NT2/D1 (cell line): ENCODE data around the gene PCNT.

ENCODE experiments used
- DNase-seq: peaks from one replicate; pipeline ENCODE4 v3.0.0-alpha.2; 2011; ENCODE audit warnings: low read depth, low spot score
- H3K27me3 ChIP-seq: 2 replicates; pipeline ENCODE4 v1.6.0; 2011; ENCODE audit warnings: mild to moderate bottlenecking; ENCODE audit not compliant: insufficient read length, insufficient read depth
- H3K36me3 ChIP-seq: 2 replicates; pipeline ENCODE4 v1.6.1; 2011; ENCODE audit warnings: mild to moderate bottlenecking, low read length, mixed read lengths; ENCODE audit not compliant: insufficient read depth, insufficient read length
- H3K4me1 ChIP-seq: 2 replicates; pipeline ENCODE4 v1.5.1; 2011; ENCODE audit not compliant: insufficient read depth, insufficient read length
- H3K4me3 ChIP-seq: 2 replicates; pipeline ENCODE4 v1.5.1; 2011; ENCODE audit warnings: low read depth; ENCODE audit not compliant: insufficient read length
- H3K9ac ChIP-seq: 2 replicates; pipeline ENCODE4 v1.6.0; 2011; ENCODE audit warnings: low read depth; ENCODE audit not compliant: insufficient read length
- H3K9me3 ChIP-seq: 2 replicates; pipeline ENCODE4 v1.5.1; 2011; ENCODE audit warnings: mild to moderate bottlenecking, low read length; ENCODE audit not compliant: insufficient read depth
- SUZ12 ChIP-seq: IDR thresholded peaks from 2 replicates; pipeline ENCODE4 v1.6.1; 2011; ENCODE audit not compliant: insufficient read length, insufficient read depth; ENCODE audit errors: extremely low read depth
- YY1 ChIP-seq: IDR thresholded peaks from 2 replicates; pipeline ENCODE4 v1.6.1; 2011; ENCODE audit not compliant: insufficient read length, insufficient read depth
- ZNF274 ChIP-seq: IDR thresholded peaks from 2 replicates; pipeline ENCODE4 v1.6.1; 2011; ENCODE audit warnings: mild to moderate bottlenecking, low read depth, low read length

The PCNT gene

GRCh38 chr21:46377789-46378188 is 53.8 kb downstream of the PCNT start:
- TF ChIP-seq SUZ12 (no peak), YY1 (no peak)
- no peak overlapping the region for H3K4me3 ChIP-seq
- peaks cover 10% of the 10 kb centered on the region; the same call in 1 of the 2 replicates for H3K9me3 ChIP-seq
- H3K36me3 ChIP-seq, result peaks cover 50% of the 10 kb centered on the region
- peaks cover 2% of the 10 kb centered on the region for H3K4me1 ChIP-seq
- DNase-seq, result no peak
- H3K9ac ChIP-seq, result no peak overlapping the region
- H3K27me3 ChIP-seq, result no peaks in the 10 kb centered on the region

DNA sequence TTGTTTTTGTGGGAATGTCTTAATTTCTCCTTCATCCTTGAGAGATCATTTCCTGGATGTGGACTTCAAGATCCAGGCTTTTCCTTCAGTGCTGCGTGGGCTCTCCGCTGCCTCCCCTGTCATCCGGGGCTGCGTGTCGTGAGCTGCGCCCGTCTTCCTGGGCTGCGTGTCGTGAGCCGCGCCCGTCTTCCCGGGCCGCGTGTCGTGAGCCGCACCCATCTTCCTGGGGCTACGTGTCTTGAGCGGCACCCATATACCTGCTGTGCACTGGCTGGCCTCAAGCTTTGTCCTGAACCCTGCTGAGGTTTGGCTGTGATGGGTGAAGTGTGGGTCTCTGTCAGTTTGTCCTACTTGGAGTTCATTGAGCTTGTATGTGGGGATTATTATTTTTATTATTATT is 55.1 kb downstream of the PCNT start:
- no peak for DNase-seq
- Histone ChIP-seq H3K27me3 (no peaks in the 10 kb centered on the region), H3K36me3 (peaks cover 54% of the 10 kb centered on the region), H3K9me3 (peaks cover 18% of the 10 kb centered on the region; the same call in 1 of the 2 replicates), H3K4me3 (no peak overlapping the region), H3K4me1 (peaks cover 2% of the 10 kb centered on the region), H3K9ac (peak overlapping the region; percentile 37)
- no peak for TF ChIP-seq YY1
- no peak for TF ChIP-seq SUZ12
- TF ChIP-seq ZNF274, result no peak

GRCh38 chr21:46379691-46380090 is 55.7 kb downstream of the PCNT start:
- no peak overlapping the region for H3K4me3 ChIP-seq
- H3K4me1 ChIP-seq, result peaks cover 2% of the 10 kb centered on the region
- peaks cover 18% of the 10 kb centered on the region; the same call in 1 of the 2 replicates for H3K9me3 ChIP-seq
- H3K27me3 ChIP-seq, result no peaks in the 10 kb centered on the region
- no peak overlapping the region for H3K9ac ChIP-seq
- no peak for TF ChIP-seq SUZ12
- no peak for TF ChIP-seq ZNF274
- TF ChIP-seq YY1, result no peak
- DNase-seq, result no peak
- peaks cover 57% of the 10 kb centered on the region for H3K36me3 ChIP-seq

DNA sequence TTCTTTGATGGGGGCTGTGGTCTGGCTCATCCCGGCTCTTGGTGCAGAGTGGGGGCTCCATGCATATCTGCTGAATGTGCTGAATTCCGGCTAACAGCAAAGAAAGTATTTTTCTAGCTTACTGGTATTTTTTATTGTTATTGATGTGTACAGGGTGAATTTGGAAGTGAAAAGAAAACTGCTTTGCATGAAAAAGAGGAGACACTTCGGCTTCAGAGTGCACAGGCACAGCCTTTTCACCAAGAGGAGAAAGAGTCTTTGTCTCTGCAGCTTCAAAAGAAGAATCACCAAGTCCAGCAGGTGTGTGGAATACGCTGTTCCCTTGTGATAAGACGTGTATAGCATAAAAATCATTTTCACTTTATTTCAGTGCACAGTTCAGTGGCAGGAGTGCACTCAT is 57.6 kb downstream of the PCNT start:
- Histone ChIP-seq H3K4me1 (peaks cover 2% of the 10 kb centered on the region), H3K4me3 (no peak overlapping the region), H3K36me3 (peaks cover 60% of the 10 kb centered on the region), H3K9ac (no peak overlapping the region), H3K27me3 (no peaks in the 10 kb centered on the region), H3K9me3 (peaks cover 18% of the 10 kb centered on the region; the same call in 1 of the 2 replicates)
- DNase-seq, result no peak
- no peak for TF ChIP-seq ZNF274
- TF ChIP-seq YY1, result no peak
- TF ChIP-seq SUZ12, result no peak

DNA sequence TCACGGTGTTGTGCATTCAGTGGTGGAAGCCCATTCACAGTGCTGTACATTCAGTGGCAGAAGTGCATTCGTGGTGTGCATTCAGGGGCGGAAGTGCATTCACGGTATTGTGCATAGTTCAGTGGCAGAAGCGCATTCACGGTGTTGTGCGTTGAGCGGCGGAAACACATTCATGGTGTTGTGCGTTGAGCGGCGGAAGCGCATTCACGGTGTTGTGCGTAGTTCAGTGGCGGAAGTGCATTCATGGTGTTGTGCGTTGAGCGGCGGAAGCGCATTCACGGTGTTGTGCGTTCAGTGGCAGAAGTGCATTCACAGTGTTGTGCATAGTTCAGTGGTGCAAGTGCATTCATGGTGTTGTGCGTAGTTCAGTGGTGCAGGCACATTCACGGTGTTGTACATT is 60.6 kb downstream of the PCNT start:
- H3K4me3 ChIP-seq, result no peak overlapping the region
- H3K36me3 ChIP-seq, result peaks cover 74% of the 10 kb centered on the region
- no peaks in the 10 kb centered on the region for H3K27me3 ChIP-seq
- peaks cover 18% of the 10 kb centered on the region; the same call in 1 of the 2 replicates for H3K9me3 ChIP-seq
- no peak for DNase-seq
- no peaks in the 10 kb centered on the region for H3K4me1 ChIP-seq
- H3K9ac ChIP-seq, result no peak overlapping the region
- TF ChIP-seq ZNF274, result no peak
- no peak for TF ChIP-seq YY1
- no peak for TF ChIP-seq SUZ12

GRCh38 chr21:46385846-46386733 is 62.1 kb downstream of the PCNT start:
- Histone ChIP-seq H3K36me3 (peaks cover 90% of the 10 kb centered on the region), H3K9me3 (peaks cover 18% of the 10 kb centered on the region; the same call in 1 of the 2 replicates), H3K27me3 (no peaks in the 10 kb centered on the region), H3K4me3 (no peak overlapping the region), H3K9ac (peak overlapping the region; percentile 9), H3K4me1 (no peaks in the 10 kb centered on the region)
- TF ChIP-seq ZNF274 (no peak), YY1 (no peak), SUZ12 (no peak)
- no peak for DNase-seq

DNA sequence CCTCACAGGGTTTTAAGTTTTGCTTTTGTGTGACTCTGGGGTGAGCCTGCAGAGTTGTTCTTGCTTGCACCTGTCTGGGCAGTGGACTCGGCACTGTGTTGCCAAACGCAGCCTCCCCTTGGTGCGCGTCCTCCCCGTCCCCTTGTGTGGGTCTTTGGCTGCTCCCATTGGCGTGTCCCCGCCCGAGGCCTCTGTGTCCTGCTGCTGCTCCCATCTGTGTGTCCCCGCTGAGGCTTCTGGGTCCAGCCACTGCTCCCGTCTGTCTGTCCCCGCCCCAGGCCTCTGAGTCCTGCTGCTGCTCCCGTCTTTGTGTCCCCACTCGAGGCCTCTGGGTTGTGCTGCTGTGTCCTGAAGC is 62.8 kb downstream of the PCNT start:
- TF ChIP-seq ZNF274 (no peak), SUZ12 (no peak), YY1 (no peak)

More for the DNA sequence above, 62.8 kb downstream of the PCNT start:
- no peak for DNase-seq
- Histone ChIP-seq H3K9ac (peak overlapping the region; percentile 9), H3K4me3 (no peak overlapping the region), H3K36me3 (peaks cover 91% of the 10 kb centered on the region), H3K4me1 (no peaks in the 10 kb centered on the region), H3K9me3 (peaks cover 18% of the 10 kb centered on the region; the same call in 1 of the 2 replicates), H3K27me3 (no peaks in the 10 kb centered on the region)
